HL-60 (cell line): ENCODE measurements around the gene THRB.

Experiments
- DNase-seq, 2 experiments: peaks; one replicate each; pipeline ENCODE4 v3.0.0-alpha.2; 2010 to 2020; ENCODE audit warnings: low read depth in 1 of 2, low spot score in 1 of 2
- H3K27ac ChIP-seq: fragments of 250-450 bp; sonication (Bioruptor Pico); replicated peaks from 2 replicates; pipeline ENCODE4 v1.5.1; 2020; ENCODE audit warnings: mild to moderate bottlenecking, moderate library complexity
- H3K27me3 ChIP-seq: fragments of 250-450 bp; sonication (Bioruptor Pico); 2 replicates; pipeline ENCODE4 v1.5.1; 2021; ENCODE audit warnings: mild to moderate bottlenecking, moderate library complexity; ENCODE audit not compliant: insufficient read depth, poor library complexity, severe bottlenecking
- H3K4me3 ChIP-seq: replicated peaks from 2 replicates; pipeline ENCODE4 v1.5.1; 2011; ENCODE audit warnings: mild to moderate bottlenecking, control low read depth, low read length; ENCODE audit not compliant: insufficient read depth
- CTCF ChIP-seq: IDR thresholded peaks from one replicate; pipeline ENCODE4 v1.5.1; 2011; ENCODE audit warnings: low read length, control low read depth, inconsistent platforms; ENCODE audit not compliant: insufficient read depth
- GABPA ChIP-seq: IDR thresholded peaks from 2 replicates; pipeline ENCODE4 v1.6.1; 2012; ENCODE audit warnings: low read depth
- POLR2AphosphoS5 ChIP-seq: IDR thresholded peaks from 2 replicates; pipeline ENCODE4 v1.6.1; 2012; ENCODE audit warnings: low read depth
- REST ChIP-seq: IDR thresholded peaks from 2 replicates; pipeline ENCODE4 v1.6.1; 2012; ENCODE audit warnings: low read depth; ENCODE audit not compliant: insufficient replicate concordance
- SPI1 ChIP-seq: IDR thresholded peaks from 2 replicates; pipeline ENCODE4 v1.6.1; 2012; ENCODE audit warnings: low read depth, mild to moderate bottlenecking, borderline replicate concordance

THRB gene

GRCh38 chr3:24349367-24350019 lies 145.2 kb downstream of the THRB start:
- H3K4me3 ChIP-seq, result no peak overlapping the region
- TF ChIP-seq SPI1 (no peak), GABPA (no peak), CTCF (no peak), REST (no peak), POLR2AphosphoS5 (no peak)
- DNase-seq, result no peak
- peaks cover 9% of the 10 kb centered on the region for H3K27me3 ChIP-seq
- no peak overlapping the region for H3K27ac ChIP-seq

GRCh38 chr3:24348348-24348747 lies 146.3 kb downstream of the THRB start:
- peaks cover 9% of the 10 kb centered on the region for H3K27me3 ChIP-seq
- no peak overlapping the region for H3K4me3 ChIP-seq
- no peak for TF ChIP-seq SPI1
- no peak for TF ChIP-seq CTCF
- TF ChIP-seq POLR2AphosphoS5, result no peak
- TF ChIP-seq REST, result no peak
- no peak for TF ChIP-seq GABPA
- no peak for DNase-seq
- H3K27ac ChIP-seq, result no peak overlapping the region

GRCh38 chr3:24344784-24345439 lies 149.7 kb downstream of the THRB start:
- no peak for DNase-seq
- Histone ChIP-seq H3K27ac (no peak overlapping the region), H3K27me3 (no peaks in the 10 kb centered on the region), H3K4me3 (no peak overlapping the region)
- no peak for TF ChIP-seq GABPA
- TF ChIP-seq POLR2AphosphoS5, result no peak
- no peak for TF ChIP-seq CTCF
- TF ChIP-seq SPI1, result no peak
- no peak for TF ChIP-seq REST
